Stimulated activated CD8-positive, alpha-beta memory T cell treated with anti-CD3 and anti-CD28 coated beads, Interleukin-4, amount 100 ng/mL, for 1 hour (primary cell): Measurements from ENCODE around the gene SETBP1.

ENCODE experiments used
- DNase-seq, 2 donors: peaks; one replicate each; pipeline ENCODE4 v3.0.0-alpha.2; 2020; ENCODE audit warnings: low read depth in 2 of 2, low spot score in 1 of 2

The SETBP1 gene

GRCh38 chr18:44922968-44923367 is 242.3 kb downstream of the SETBP1 start:
- DNase-seq: no peak

DNA sequence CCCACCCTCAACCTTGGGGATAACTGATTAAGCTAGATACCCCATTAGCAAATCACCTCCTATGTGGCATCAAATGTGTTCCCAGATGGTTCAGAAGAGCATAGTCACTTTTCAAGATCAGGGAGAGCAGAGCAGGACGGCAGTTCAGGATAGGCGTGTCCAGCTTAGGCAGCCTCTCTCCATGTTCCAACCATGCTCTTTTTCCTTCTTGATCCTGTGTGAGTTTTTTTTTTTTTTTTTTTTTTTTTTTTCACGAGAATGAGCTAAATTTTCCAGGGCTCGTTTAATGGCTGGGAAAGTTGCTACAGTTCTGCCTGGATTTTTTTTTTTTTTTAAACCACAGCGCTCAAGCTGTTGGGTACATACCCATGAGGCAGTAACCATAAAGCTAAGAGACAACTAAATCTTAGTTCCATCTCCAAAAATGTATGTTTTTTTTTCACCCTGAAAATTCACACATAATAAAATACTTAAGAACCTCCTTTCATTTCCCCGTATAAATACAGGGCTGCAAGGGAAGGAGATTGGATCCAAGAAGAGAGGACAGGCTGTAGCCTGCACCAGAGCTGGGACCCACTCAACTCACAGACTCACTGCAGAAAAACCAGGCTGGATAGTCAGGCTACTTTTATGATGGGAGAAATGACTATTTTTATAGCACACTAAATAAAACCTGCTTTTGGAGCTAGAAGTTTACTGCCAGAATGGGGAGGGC is 244.3 kb downstream of the SETBP1 start:
- DNase-seq: no peak

GRCh38 chr18:44927127-44927849 is 246.6 kb downstream of the SETBP1 start:
- no peak for DNase-seq

GRCh38 chr18:44934901-44935300 is 254.2 kb downstream of the SETBP1 start:
- no peak for DNase-seq

- no peak for DNase-seq
These were observed 254.8 kb downstream of the SETBP1 start for GRCh38 chr18:44935455-44935854.

GRCh38 chr18:44936485-44936884 is 255.8 kb downstream of the SETBP1 start:
- no peak for DNase-seq

- DNase-seq: no peak
These were observed 257.5 kb downstream of the SETBP1 start for GRCh38 chr18:44937960-44938719.

DNA sequence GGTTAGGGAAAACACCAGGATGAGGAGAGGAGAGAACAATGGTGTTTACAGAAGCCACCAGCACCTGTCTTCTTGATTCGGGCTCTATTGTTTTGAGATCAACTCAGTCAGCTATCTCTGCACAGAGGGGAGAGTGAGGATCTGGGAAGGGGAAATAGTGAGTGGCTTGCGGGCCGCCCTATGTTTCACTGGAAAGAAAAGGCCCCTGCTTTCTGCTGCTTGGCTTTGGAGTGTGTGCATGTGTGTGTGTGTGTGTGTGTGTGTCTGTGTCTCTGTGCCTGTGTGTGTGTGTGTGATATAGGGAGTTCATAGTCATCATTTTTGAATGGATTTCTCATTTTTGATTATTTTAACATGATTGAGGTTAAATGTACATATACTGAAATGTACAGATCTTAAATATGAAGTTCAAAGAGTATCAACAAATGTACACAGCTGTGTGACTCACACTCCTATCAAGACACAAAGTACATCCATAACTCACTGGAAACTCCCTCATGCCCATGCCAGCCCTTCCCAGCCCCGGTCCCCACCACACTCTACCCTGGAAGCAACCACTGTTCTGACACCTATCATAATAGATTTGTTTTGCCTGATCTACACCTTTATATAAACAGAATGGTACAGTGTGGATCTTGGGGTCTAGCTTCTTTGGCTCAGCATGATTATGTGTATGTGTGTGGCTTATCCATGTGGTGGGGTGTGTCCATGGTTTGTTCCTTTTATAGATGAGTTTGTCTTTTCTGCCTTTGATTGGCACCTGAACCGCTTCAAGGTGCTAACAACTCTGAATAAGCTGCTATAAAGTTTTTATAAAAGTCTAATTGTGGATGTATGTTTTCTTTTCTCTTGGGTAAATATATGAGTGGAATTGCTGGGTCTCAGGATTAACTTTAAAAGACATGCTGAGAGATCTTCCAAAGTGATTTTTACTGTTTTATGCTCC is 258.3 kb downstream of the SETBP1 start:
- no peak for DNase-seq

DNA sequence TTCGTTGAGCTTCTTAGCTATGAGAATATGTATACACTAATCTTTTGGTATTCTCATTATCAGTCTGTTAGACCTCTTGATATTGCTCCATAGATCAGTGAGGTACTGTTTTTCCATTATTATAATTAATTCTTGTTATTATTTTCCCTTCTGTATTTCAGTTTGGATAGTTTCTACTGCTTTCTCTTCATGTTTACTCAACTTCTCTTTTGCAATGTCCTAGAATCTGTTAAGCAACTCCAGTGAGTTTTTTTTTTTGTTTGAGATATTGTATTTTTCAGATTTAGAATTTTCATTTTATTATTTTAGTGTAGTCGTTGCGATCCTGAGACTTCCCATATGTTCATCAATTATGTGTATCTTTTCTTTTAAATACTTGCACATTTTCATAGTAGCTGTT is 260.8 kb downstream of the SETBP1 start:
- no peak for DNase-seq

GRCh38 chr18:44942073-44942472 is 261.4 kb downstream of the SETBP1 start:
- DNase-seq: no peak

DNA sequence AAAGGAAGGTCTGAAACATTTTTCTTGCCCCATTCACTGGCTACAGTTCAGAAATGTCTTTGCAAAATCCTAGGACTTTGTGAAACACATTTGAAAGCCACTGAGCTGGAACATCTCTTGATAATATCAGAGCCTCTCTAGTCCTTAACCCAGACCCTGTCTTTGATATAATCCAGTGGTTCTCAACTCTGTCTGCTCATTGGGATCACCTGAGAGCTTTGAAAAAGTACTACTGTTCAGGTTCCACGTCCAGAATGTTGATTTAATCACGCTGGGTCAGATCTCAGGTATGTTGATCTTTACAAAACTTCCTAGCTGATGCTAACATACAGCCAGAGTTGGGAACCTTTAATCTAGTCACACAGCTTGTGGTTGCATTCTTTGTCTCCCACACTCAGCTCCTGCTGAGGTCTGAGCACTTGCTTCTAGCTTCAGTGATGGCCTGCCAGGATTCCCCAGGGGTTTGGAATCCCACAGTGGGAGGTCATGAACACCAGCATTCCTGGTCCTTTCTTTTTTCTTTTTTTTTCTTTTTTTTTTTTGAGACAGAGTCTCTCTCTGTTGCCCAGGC is 262.7 kb downstream of the SETBP1 start:
- DNase-seq: no peak

DNA sequence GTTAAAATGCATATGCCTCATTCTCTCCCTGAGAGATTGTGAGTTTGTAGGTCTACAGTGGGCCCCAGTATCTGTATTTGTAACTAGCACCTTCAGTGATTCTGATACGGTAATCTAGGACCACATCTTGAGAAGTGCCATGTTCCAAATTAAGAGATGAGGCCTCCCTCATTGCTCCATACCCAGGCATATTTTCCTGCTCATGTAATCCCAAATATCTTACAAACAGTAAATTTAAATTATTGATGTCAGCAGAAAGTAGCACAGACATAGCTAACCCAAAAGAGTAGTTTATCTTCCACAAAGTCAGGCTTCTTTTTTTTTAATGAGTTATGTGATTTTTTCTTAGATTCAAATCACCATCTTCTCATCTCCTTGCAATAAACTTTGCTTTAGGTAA is 263.8 kb downstream of the SETBP1 start:
- DNase-seq: no peak

DNA sequence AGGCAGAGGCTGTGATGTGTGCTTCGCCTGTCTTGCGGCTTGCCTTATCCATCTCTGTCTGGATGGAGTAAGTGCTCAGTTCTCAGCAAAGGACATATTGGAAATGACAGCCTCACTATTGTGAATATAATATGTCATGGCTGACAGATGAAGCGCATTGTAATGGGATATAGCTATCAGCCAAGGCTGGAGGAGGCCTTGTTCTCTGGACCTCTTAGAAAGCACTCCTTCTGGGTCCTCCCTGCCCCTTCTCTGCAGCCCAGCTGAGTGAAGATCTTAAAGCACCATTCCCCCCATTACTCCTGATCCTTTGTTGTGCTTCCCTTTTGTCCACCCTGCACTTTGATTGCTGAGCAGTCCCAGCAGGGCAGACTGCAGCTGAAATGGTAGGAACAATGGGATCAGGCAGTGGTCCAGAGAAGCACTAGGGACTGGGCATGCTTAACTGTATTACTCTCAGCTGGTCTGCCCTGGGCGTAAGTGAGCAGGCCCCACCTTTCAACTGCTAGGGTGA is 265.3 kb downstream of the SETBP1 start:
- no peak for DNase-seq

- DNase-seq: no peak
These were observed 265.9 kb downstream of the SETBP1 start for GRCh38 chr18:44946529-44947113.

GRCh38 chr18:44949967-44950366 is 269.3 kb downstream of the SETBP1 start:
- DNase-seq: no peak

- DNase-seq: no peak
These were observed 270.1 kb downstream of the SETBP1 start for GRCh38 chr18:44950685-44951195.

GRCh38 chr18:44951748-44952147 is 271.1 kb downstream of the SETBP1 start:
- DNase-seq: no peak

GRCh38 chr18:44954257-44954656 is 273.6 kb downstream of the SETBP1 start:
- no peak for DNase-seq

DNA sequence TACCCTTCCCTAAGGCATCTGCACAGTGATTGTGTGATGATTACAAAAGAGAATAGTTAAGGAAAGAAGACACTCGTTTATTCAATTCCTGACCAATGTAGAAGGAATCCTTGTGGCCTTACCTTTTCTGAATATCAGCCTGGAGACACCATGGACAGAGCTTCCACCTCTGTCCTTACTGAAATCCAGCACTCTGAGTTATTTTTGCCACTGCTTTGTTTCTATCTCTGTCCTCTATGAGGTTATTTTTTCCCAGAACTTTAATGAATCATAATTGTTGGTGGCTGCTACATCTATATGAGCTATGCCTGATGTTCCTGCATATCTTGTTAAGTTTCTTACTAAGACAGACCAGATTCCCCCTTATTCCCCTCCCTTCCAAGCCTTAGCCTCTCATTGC is 275.1 kb downstream of the SETBP1 start:
- no peak for DNase-seq

- DNase-seq: no peak
These were observed 276.3 kb downstream of the SETBP1 start for GRCh38 chr18:44957025-44957424.
